Measurements from ENCODE around the gene KIF21B.
"Not testable (repeated sequence)": the region's sequence is repeated elsewhere in the genome, so short reads cannot be mapped to it uniquely, and the experiment has no call there.

Gene KIF21B

DNA sequence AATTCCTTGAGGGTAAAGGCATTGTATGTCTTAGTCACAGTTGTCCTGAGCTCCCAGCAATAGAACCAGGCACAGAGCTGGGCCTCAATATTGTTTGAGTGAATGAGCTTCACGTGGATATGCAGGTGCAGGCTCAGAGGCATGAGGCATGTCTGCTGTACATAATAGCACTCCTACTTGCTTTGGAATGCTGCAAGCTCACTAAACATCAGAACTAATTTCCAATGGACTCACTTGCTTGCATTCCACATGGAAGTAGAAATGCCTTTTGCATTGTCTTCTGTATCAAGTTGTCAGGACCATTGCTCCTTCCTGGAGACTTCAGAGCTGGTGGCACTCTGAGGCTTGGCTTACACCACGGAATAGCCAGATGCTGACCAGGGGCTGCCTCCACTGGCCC, 91.7 kb downstream of the KIF21B start:
- TF ChIP-seq, protein P1, sequence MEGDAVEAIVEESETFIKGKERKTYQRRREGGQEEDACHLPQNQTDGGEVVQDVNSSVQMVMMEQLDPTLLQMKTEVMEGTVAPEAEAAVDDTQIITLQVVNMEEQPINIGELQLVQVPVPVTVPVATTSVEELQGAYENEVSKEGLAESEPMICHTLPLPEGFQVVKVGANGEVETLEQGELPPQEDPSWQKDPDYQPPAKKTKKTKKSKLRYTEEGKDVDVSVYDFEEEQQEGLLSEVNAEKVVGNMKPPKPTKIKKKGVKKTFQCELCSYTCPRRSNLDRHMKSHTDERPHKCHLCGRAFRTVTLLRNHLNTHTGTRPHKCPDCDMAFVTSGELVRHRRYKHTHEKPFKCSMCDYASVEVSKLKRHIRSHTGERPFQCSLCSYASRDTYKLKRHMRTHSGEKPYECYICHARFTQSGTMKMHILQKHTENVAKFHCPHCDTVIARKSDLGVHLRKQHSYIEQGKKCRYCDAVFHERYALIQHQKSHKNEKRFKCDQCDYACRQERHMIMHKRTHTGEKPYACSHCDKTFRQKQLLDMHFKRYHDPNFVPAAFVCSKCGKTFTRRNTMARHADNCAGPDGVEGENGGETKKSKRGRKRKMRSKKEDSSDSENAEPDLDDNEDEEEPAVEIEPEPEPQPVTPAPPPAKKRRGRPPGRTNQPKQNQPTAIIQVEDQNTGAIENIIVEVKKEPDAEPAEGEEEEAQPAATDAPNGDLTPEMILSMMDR (IDR thresholded peaks at IDR 0.05; ENCODE audit: low read depth, low read length, missing control alignments), result no peak
- no peak for DNase-seq (ENCODE audit: low read depth)
- no peak overlapping the region for H3K4me3 ChIP-seq (ENCODE audit: low read depth, low read length)
- in situ Hi-C loops (cut with HindIII; ENCODE audit: low sequenced_read_pairs), result no loop called here

DNA sequence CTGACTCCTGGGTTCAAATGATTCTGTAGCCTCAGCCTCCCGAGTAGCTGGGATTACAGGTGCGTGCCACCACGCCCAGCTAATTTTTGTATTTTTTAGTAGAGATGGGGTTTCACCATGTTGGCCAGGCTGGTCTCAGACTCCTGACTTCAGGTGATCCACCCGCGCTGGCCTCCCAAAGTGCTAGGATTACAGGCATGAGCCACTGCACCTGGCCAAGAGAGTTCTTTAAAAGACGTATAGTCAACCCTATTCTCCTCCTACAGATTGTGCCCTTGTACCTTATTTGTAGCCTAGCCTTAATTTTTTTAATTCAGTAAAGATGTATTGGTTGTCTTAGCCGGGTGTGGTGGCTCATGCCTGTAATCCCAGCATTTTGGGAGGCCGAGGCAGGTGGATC, 93.2 kb downstream of the KIF21B start:
- H3K4me3 ChIP-seq (ENCODE audit: low read depth, low read length); DNase-seq (ENCODE audit: low read depth); in situ Hi-C loops (cut with HindIII; ENCODE audit: low sequenced_read_pairs): not testable (repeated sequence)

DNA sequence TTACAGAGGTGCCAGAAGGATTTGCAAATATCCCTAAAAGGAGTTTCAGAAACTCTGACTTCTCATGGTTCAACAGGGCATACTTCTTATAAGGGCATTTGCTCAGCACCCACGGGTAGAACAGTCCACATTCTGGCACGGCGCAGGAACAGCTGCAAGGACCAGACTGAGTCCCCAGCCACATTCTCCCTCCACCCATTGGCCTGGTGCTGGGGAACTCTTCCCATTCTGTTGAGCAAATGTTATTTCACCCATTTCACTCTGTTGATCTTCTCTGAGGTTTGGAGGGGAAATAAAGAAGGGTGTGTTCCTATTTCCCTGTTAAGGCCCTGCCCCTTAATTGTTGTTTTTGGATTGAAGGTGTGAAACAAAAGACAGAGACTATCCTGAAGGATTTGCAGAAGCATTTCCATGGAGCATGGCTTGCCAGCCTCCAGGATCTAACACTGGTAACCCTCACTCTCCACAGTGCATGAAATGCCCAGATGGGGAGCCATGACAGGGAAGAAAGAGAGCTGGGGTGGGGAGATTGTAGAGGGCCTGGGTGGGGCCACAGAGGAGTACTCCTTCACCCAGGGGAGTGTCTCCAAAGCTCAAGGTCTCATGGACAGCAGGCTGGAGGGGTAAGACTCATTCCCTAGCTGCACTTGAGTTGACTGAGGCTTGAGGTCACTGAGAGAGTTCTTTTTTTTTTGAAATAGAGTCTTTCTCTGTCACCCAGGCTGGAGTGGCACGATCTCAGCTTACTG, 93.8 kb downstream of the KIF21B start:
- no peak for DNase-seq (ENCODE audit: low read depth)
- H3K4me3 ChIP-seq (ENCODE audit: low read depth, low read length), result no peak overlapping the region
- in situ Hi-C loops (cut with HindIII; ENCODE audit: low sequenced_read_pairs), result no loop called here
- TF ChIP-seq, protein P1 (IDR thresholded peaks at IDR 0.05; ENCODE audit: low read depth, low read length, missing control alignments), result no peak

DNA sequence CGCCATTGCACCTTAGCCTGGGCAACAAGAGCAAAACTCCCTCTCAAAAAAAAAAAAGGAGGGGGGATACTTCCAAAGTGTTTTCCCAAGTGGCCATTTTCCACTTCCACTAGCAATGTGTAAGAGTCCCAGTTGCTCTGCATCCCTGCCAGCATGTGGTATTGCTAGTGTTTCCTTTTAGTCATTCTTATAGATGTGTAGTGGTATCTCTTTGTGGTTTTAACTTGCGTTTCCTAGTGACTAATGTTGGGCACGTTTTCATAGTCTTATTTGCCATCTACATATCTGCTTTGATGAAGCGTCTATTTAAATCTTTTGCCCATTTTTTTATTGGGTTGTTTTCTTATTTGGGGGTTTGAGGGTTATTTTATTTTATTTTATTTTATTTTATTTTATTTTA, 97.7 kb downstream of the KIF21B start:
- peak; percentile 5 for DNase-seq (ENCODE audit: low read depth)
- no peak overlapping the region for H3K4me3 ChIP-seq (ENCODE audit: low read depth, low read length)
- in situ Hi-C loops (cut with HindIII; ENCODE audit: low sequenced_read_pairs), result no loop called here
- TF ChIP-seq, protein P1 (IDR thresholded peaks at IDR 0.05; ENCODE audit: low read depth, low read length, missing control alignments), result no peak

DNA sequence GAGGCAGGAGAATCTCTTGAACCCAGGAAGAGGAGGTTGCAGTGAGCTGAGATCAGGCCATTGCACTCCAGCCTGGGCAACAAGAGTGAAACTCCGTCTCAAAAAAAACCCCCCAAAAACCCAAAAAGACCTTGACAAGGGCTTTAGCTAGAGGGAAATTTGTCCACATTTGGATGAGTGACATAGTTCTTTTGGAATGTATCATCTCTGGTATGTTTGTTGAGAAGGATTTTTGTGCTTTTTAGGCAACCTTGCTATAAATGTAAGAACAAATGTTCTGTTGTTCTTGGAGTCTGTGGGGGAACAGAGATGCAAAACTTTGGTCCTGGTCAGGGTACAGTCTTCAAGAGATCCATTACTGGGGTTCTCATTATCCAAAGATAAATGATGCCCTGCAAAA, 99.9 kb downstream of the KIF21B start:
- no peak for DNase-seq (ENCODE audit: low read depth)
- H3K4me3 ChIP-seq (ENCODE audit: low read depth, low read length), result no peak overlapping the region
- TF ChIP-seq, protein P1 (IDR thresholded peaks at IDR 0.05; ENCODE audit: low read depth, low read length, missing control alignments), result no peak
- in situ Hi-C loops (cut with HindIII; ENCODE audit: low sequenced_read_pairs), result no loop called here

DNA sequence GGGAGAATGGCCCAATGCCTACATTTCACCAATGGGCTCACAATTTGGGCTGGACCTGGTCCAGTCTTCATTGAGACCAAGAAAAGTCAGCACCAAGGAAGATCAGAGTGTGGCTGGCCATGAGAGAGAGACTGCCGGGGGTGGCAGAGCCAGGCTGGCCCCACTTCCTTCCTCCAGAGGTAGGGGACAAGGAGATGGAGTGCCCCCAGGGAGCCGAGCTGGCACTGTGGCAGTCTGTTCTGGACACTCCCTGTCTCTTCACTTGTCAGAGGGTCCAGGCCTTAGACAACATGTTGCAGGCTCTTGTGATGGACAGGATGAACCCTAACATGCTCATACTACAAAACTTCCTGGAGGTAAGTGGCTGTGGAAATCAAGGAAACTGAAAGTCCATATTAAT, 101.1 kb downstream of the KIF21B start:
- TF ChIP-seq, protein P1 (IDR thresholded peaks at IDR 0.05; ENCODE audit: low read depth, low read length, missing control alignments), result no peak
- in situ Hi-C loops (cut with HindIII; ENCODE audit: low sequenced_read_pairs), result no loop called here
- H3K4me3 ChIP-seq (ENCODE audit: low read depth, low read length), result no peak overlapping the region
- DNase-seq (ENCODE audit: low read depth), result no peak

DNA sequence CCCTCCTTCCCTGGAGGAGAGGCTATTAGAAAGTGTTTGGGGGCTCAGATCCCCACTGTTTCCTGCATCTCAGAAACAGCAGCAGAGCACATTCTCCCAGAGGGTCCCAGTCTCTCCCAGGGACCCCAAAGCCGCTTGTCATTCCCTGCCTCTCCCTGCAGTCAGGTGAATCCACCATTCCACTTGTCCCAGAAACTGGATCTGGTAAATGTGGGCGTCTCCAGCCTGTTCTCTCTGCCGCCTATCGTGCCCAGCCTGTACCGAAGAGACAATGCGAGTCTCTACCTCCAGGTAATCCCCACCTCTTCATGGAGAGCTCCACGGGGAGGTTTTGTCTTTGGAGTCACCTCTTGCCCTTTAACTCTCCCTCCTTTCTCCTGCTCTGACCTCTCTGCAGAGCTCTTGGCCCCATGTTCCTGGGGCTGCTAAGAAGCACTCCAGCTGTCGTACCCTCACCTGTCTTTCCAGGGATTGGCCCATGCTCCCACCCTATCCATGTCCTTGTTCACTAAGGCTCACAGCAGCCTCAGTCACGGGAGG, 101.9 kb downstream of the KIF21B start:
- in situ Hi-C loops (cut with HindIII; ENCODE audit: low sequenced_read_pairs), result no loop called here
- TF ChIP-seq, protein P1 (IDR thresholded peaks at IDR 0.05; ENCODE audit: low read depth, low read length, missing control alignments), result no peak
- DNase-seq (ENCODE audit: low read depth), result no peak
- H3K4me3 ChIP-seq (ENCODE audit: low read depth, low read length), result no peak overlapping the region
